GM13976 (cell line): ENCODE results near the gene CDH13.

ENCODE experiments used
- DNase-seq: peaks from one replicate; pipeline ENCODE4 v3.0.0; 2012; ENCODE audit warnings: low spot score
- CTCF ChIP-seq: IDR thresholded peaks from 2 replicates; pipeline ENCODE4 v1.5.1; 2012; ENCODE audit warnings: borderline replicate concordance, mild to moderate bottlenecking; ENCODE audit not compliant: insufficient read depth; ENCODE audit errors: extremely low read depth, missing control alignments, control extremely low read depth
- in situ Hi-C: fragments of 300-500 bp; cut with MboI; formaldehyde crosslinking; loops from one replicate; pipeline ENCODE4 v1.12.0; 2022; ENCODE audit warnings: low sequenced_read_pairs, mixed read lengths, inconsistent platforms; ENCODE audit not compliant: unreplicated experiment

CDH13 gene

GRCh38 chr16:82865412-82865811 lies 238.6 kb downstream of the CDH13 start:
- TF ChIP-seq CTCF, result no peak
- no peak for DNase-seq
- in situ Hi-C loops, result no loop called here

GRCh38 chr16:82867485-82867884 lies 240.7 kb downstream of the CDH13 start:
- no peak for DNase-seq
- in situ Hi-C loops, result no loop called here
- no peak for TF ChIP-seq CTCF

- no peak for DNase-seq
- in situ Hi-C loops, result no loop called here
Observed at GRCh38 chr16:82874271-82874670, 247.5 kb downstream of the CDH13 start.

GRCh38 chr16:82874672-82875071 lies 247.9 kb downstream of the CDH13 start:
- in situ Hi-C loops, result no loop called here
- no peak for DNase-seq
- TF ChIP-seq CTCF, result no peak

More at GRCh38 chr16:82874271-82874670, 247.5 kb downstream of the CDH13 start:
- no peak for TF ChIP-seq CTCF

- no peak for DNase-seq
- TF ChIP-seq CTCF, result no peak
- in situ Hi-C loops, result no loop called here
Observed at GRCh38 chr16:82876951-82877350, 250.2 kb downstream of the CDH13 start.

GRCh38 chr16:82878466-82878865 lies 251.7 kb downstream of the CDH13 start:
- in situ Hi-C loops, result no loop called here
- DNase-seq, result no peak
- TF ChIP-seq CTCF, result no peak

- no peak for DNase-seq
- no peak for TF ChIP-seq CTCF
- in situ Hi-C loops, result no loop called here
Observed at GRCh38 chr16:82880346-82880745, 253.6 kb downstream of the CDH13 start.
